ENCODE results near the gene PMS1.

PMS1 gene

GRCh38 chr2:189799030-189799331 is 14.7 kb downstream of the PMS1 start:
- H3K27ac Mint-ChIP-seq, result no peak overlapping the region
- no peaks in the 10 kb centered on the region for H3K27me3 Mint-ChIP-seq (ENCODE audit: low read depth, poor library complexity)
- no peaks in the 10 kb centered on the region for H3K4me1 Mint-ChIP-seq
- no peak for DNase-seq
- H3K9me3 Mint-ChIP-seq, result no peaks in the 10 kb centered on the region
- H3K36me3 Mint-ChIP-seq (ENCODE audit: low read depth), result peaks cover 44% of the 10 kb centered on the region
- H3K4me3 Mint-ChIP-seq, result no peak overlapping the region
- TF ChIP-seq, protein P1, sequence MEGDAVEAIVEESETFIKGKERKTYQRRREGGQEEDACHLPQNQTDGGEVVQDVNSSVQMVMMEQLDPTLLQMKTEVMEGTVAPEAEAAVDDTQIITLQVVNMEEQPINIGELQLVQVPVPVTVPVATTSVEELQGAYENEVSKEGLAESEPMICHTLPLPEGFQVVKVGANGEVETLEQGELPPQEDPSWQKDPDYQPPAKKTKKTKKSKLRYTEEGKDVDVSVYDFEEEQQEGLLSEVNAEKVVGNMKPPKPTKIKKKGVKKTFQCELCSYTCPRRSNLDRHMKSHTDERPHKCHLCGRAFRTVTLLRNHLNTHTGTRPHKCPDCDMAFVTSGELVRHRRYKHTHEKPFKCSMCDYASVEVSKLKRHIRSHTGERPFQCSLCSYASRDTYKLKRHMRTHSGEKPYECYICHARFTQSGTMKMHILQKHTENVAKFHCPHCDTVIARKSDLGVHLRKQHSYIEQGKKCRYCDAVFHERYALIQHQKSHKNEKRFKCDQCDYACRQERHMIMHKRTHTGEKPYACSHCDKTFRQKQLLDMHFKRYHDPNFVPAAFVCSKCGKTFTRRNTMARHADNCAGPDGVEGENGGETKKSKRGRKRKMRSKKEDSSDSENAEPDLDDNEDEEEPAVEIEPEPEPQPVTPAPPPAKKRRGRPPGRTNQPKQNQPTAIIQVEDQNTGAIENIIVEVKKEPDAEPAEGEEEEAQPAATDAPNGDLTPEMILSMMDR (IDR thresholded peaks at IDR 0.05), result no peak

DNA sequence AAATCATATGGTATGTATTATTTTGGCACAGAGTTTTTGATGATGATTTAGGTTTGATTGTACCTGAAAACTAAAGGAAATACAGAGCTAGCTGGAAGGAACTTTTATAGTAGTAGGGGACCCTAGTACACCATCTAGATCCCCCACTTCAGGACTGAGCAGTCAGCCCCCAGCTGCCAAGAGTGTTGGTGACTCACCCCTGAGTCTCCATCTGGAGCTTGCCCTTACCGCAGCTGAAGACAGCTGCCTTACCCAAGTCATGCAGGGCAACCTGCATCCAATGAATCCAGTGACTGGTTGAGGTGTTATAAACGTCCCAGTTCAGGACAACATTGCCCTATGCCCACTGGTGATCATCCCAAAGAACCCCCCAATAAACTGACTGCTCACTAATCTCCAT is 15.3 kb downstream of the PMS1 start:
- TF ChIP-seq, protein P1 (IDR thresholded peaks at IDR 0.05), result no peak
- no peak overlapping the region for H3K27ac Mint-ChIP-seq
- no peaks in the 10 kb centered on the region for H3K27me3 Mint-ChIP-seq (ENCODE audit: low read depth, poor library complexity)
- no peaks in the 10 kb centered on the region for H3K9me3 Mint-ChIP-seq
- peaks cover 39% of the 10 kb centered on the region for H3K36me3 Mint-ChIP-seq (ENCODE audit: low read depth)
- DNase-seq, result no peak
- no peak overlapping the region for H3K4me3 Mint-ChIP-seq
- no peaks in the 10 kb centered on the region for H3K4me1 Mint-ChIP-seq

DNA sequence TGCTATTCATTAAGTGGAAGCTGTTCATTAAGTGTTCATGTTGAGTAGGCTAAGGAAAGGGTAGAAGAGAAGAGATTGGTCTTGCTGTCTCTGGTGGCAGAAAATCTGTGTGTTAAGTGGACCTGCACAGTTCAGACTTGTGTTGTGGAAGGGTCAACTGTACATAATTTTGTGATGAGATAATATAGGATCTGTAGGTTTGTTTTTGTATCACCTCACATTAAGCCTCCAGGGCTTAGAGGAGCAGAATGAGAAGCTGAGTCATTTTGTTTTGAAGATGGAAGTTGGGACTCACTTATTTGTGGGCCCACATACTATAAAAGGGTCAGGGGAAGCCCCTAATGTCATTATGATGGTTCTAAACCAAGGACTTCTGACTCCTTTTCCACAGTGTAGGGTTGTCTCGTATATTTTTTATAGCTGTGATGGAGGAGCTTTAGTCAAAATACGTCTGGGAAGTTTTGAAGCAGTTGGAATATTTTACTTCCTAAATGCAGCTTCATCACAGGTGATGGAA is 18.2 kb downstream of the PMS1 start:
- DNase-seq, result no peak
- Mint-ChIP-seq H3K9me3 (no peaks in the 10 kb centered on the region), H3K4me3 (no peak overlapping the region), H3K27me3 (ENCODE audit: low read depth, poor library complexity) (no peaks in the 10 kb centered on the region), H3K36me3 (ENCODE audit: low read depth) (peaks cover 34% of the 10 kb centered on the region), H3K4me1 (no peaks in the 10 kb centered on the region), H3K27ac (peak overlapping the region; percentile 77)
- TF ChIP-seq, protein P1 (IDR thresholded peaks at IDR 0.05), result no peak

- H3K9me3 Mint-ChIP-seq, result no peaks in the 10 kb centered on the region
- H3K27me3 Mint-ChIP-seq (ENCODE audit: low read depth, poor library complexity), result no peaks in the 10 kb centered on the region
- no peak overlapping the region for H3K27ac Mint-ChIP-seq
Measured at GRCh38 chr2:189803431-189803830, 19.2 kb downstream of the PMS1 start.

DNA sequence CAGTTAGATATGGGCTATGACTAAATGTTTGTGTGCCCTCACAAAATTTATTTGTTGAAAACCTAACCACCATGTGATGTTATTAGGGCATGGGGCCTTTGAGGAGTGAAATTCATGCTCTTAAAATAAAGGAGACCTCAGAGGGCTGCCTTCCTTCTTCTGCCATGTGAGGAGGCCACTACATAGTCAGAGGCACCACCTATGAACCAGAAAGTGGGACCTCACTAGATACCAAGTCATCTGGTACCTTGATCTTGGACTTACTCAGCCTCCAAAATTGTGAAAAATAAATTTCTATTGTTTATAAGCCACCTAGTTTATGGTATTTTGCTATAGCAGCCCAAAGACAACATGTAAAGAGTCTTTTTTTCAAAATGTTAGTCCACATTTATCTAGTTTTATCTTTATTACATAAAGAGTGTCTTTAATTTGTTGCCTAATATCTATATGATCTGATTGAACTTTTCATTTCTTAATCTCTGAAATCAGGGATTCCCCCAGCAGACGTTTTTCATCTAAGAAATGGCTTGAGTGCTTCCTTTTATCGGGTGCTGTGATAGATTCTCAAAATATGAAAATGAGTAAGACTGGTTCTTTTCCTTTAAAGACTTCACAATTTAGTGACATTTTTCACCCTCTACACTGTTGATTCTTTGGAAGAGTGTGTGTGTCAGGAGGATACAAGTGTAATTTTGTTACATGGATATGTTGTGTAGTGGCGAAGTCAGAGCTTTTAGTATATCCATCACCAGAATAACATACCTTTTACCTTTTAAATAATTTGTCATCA is 34.2 kb downstream of the PMS1 start:
- no peaks in the 10 kb centered on the region for H3K4me1 Mint-ChIP-seq
- H3K27ac Mint-ChIP-seq, result no peak overlapping the region
- DNase-seq, result no peak
- no peaks in the 10 kb centered on the region for H3K27me3 Mint-ChIP-seq (ENCODE audit: low read depth, poor library complexity)
- no peak overlapping the region for H3K4me3 Mint-ChIP-seq
- H3K36me3 Mint-ChIP-seq (ENCODE audit: low read depth), result peaks cover 63% of the 10 kb centered on the region
- H3K9me3 Mint-ChIP-seq, result no peaks in the 10 kb centered on the region
- TF ChIP-seq, protein P1 (IDR thresholded peaks at IDR 0.05), result no peak

More at GRCh38 chr2:189803431-189803830, 19.2 kb downstream of the PMS1 start:
- DNase-seq, result no peak
- Mint-ChIP-seq H3K4me3 (no peak overlapping the region), H3K36me3 (ENCODE audit: low read depth) (peaks cover 41% of the 10 kb centered on the region), H3K4me1 (no peaks in the 10 kb centered on the region)
- TF ChIP-seq, protein P1 (IDR thresholded peaks at IDR 0.05), result no peak

GRCh38 chr2:189819297-189819704 is 35.1 kb downstream of the PMS1 start:
- TF ChIP-seq, protein P1 (IDR thresholded peaks at IDR 0.05), result no peak
- Mint-ChIP-seq H3K27ac (no peak overlapping the region), H3K36me3 (ENCODE audit: low read depth) (peaks cover 55% of the 10 kb centered on the region), H3K27me3 (ENCODE audit: low read depth, poor library complexity) (no peaks in the 10 kb centered on the region), H3K9me3 (no peaks in the 10 kb centered on the region), H3K4me1 (no peaks in the 10 kb centered on the region), H3K4me3 (no peak overlapping the region)
- no peak for DNase-seq
